H1 (cell line): ENCODE data around the gene HSPBP1. TPM values are rescaled to one million over a fixed set of nuclear protein-coding genes. Genes with fewer than 3 reads are reported as not detected.

ENCODE experiments used
- CTCF ChIA-PET: fragments of 300-600 bp; sonication (Branson Sonifier 250); formaldehyde crosslinking; loops from one replicate; lab custom pipeline; 2021; ENCODE audit not compliant: partially characterized antibody; lab: Charles Lee
- POLR2A ChIA-PET: fragments of 300-600 bp; sonication (Branson Sonifier 250); formaldehyde crosslinking; loops from one replicate; lab custom pipeline; 2021; ENCODE audit warnings: inconsistent platforms; ENCODE audit not compliant: partially characterized antibody; lab: Charles Lee
- DNase-seq, 2 experiments: peaks; one replicate each; pipeline versions ENCODE4 v3.0.0 to v3.0.0-alpha.2; 2010 to 2022; ENCODE audit warnings: low spot score in 2 of 2, low read depth in 1 of 2, mixed read lengths in 1 of 2
- FAIRE-seq: peaks from 2 replicates; lab custom pipeline; 2011; peaks lifted over from hg19 to GRCh38; lab: Jason Lieb, UNC
- H2AFZ ChIP-seq: 2 replicates; pipeline ENCODE4 v1.8.1; 2012; ENCODE audit warnings: low read length, inconsistent platforms
- H2AK5ac ChIP-seq: 2 replicates; pipeline ENCODE4 v1.6.1; 2013; ENCODE audit warnings: low read depth, low read length
- H2BK120ac ChIP-seq: replicated peaks from 2 replicates; pipeline ENCODE3; 2013; ENCODE audit warnings: low read depth, low read length, inconsistent platforms
- H2BK12ac ChIP-seq: 2 replicates; pipeline ENCODE4 v1.6.1; 2013; ENCODE audit warnings: low read depth, low read length
- H2BK15ac ChIP-seq: 2 replicates; pipeline ENCODE4 v1.6.1; 2013; ENCODE audit warnings: low read length
- H2BK20ac ChIP-seq: 2 replicates; pipeline ENCODE4 v1.6.1; 2013; ENCODE audit warnings: low read length
- H2BK5ac ChIP-seq: 2 replicates; pipeline ENCODE4 v1.6.1; 2013; ENCODE audit warnings: low read depth, low read length
- H3K14ac ChIP-seq: 2 replicates; pipeline ENCODE4 v1.6.1; 2013; ENCODE audit warnings: inconsistent platforms; ENCODE audit not compliant: insufficient read length
- H3K18ac ChIP-seq: 2 replicates; pipeline ENCODE4 v1.6.1; 2013; ENCODE audit warnings: low read length; ENCODE audit errors: extremely low read depth
- H3K23ac ChIP-seq: 2 replicates; pipeline ENCODE4 v1.6.1; 2013; ENCODE audit warnings: inconsistent platforms; ENCODE audit not compliant: insufficient read length
- H3K23me2 ChIP-seq: 2 replicates; pipeline ENCODE4 v1.6.1; 2013; ENCODE audit warnings: low read depth, low read length
- H3K27ac ChIP-seq: 2 replicates; pipeline ENCODE4 v1.6.1; 2011; ENCODE audit warnings: low read depth, low read length, inconsistent platforms
- H3K27me3 ChIP-seq, 4 experiments: replicated peaks in 1 of 4; 1 replicate in 1 of 4; 2 replicates in 3 of 4; pipeline versions ENCODE4 v1.6.1 to v1.8.1; 2011 to 2013; ENCODE audit warnings: low read length in 3 of 4, mild to moderate bottlenecking in 3 of 4, inconsistent platforms in 2 of 4, mixed read lengths in 2 of 4, moderate library complexity in 1 of 4; ENCODE audit not compliant: control insufficient read depth in 3 of 4, insufficient read depth in 3 of 4; ENCODE audit errors: extremely low read depth in 1 of 4
- H3K36me3 ChIP-seq, 4 experiments: 2 replicates each; pipeline versions ENCODE4 v1.6.1 to v1.8.1; 2011 to 2013; ENCODE audit warnings: mild to moderate bottlenecking in 4 of 4, low read length in 3 of 4, moderate library complexity in 2 of 4, control low read depth in 1 of 4, inconsistent platforms in 1 of 4; ENCODE audit not compliant: insufficient read depth in 4 of 4, control insufficient read depth in 2 of 4
- H3K4ac ChIP-seq: replicated peaks from 2 replicates; pipeline ENCODE3; 2013; ENCODE audit warnings: low read length, low read depth, mixed read lengths, inconsistent platforms; ENCODE audit not compliant: insufficient read length
- H3K4me1 ChIP-seq, 4 experiments: replicated peaks in 1 of 4; 1 replicate in 1 of 4; 2 replicates in 3 of 4; pipeline versions ENCODE4 v1.6.1 to v1.8.1; 2011 to 2013; ENCODE audit warnings: low read length in 3 of 4, inconsistent platforms in 2 of 4, mixed read lengths in 1 of 4; ENCODE audit not compliant: insufficient read depth in 4 of 4, control insufficient read depth in 3 of 4
- H3K4me2 ChIP-seq, 2 experiments: 2 replicates each; pipeline versions ENCODE4 v1.6.1 to v1.8.1; 2011 to 2013; ENCODE audit warnings: low read depth in 2 of 2, low read length in 2 of 2, control low read depth in 1 of 2, inconsistent platforms in 1 of 2, mild to moderate bottlenecking in 1 of 2; ENCODE audit not compliant: insufficient read depth in 1 of 2
- H3K4me3 ChIP-seq, 4 experiments: fragments of 200-600, 300-600 bp in 1 of 4; sonication (generic), shearing (Covaris generic), sonication (Bioruptor Twin) in 1 of 4; 2 replicates each; pipeline versions ENCODE4 v1.5.1 to v1.8.1; 2011 to 2016; ENCODE audit warnings: low read length in 4 of 4, low read depth in 3 of 4, control low read depth in 2 of 4, inconsistent platforms in 2 of 4, mild to moderate bottlenecking in 2 of 4, mixed read lengths in 1 of 4, moderate library complexity in 1 of 4; ENCODE audit not compliant: insufficient read depth in 2 of 4; ENCODE audit errors: extremely low read depth in 1 of 4
- H3K56ac ChIP-seq: replicated peaks from 2 replicates; pipeline ENCODE3; 2013; ENCODE audit warnings: low read depth, mild to moderate bottlenecking, mixed read lengths, low read length, inconsistent platforms; ENCODE audit not compliant: insufficient read length
- H3K79me1 ChIP-seq: 2 replicates; pipeline ENCODE4 v1.6.1; 2013; ENCODE audit warnings: low read depth, low read length, control low read depth
- H3K79me2 ChIP-seq, 2 experiments: 2 replicates each; pipeline versions ENCODE4 v1.6.1 to v1.8.1; 2012 to 2013; ENCODE audit warnings: low read length in 2 of 2, mild to moderate bottlenecking in 2 of 2, inconsistent platforms in 1 of 2; ENCODE audit not compliant: insufficient read depth in 2 of 2, control insufficient read depth in 1 of 2
- H3K9ac ChIP-seq, 4 experiments: replicated peaks in 1 of 4; 1 replicate in 1 of 4; 2 replicates in 3 of 4; pipeline versions ENCODE4 v1.6.1 to v1.8.1; 2011 to 2013; ENCODE audit warnings: low read depth in 3 of 4, low read length in 3 of 4, control low read depth in 2 of 4, mild to moderate bottlenecking in 2 of 4, moderate library complexity in 2 of 4, inconsistent platforms in 1 of 4; ENCODE audit errors: extremely low read depth in 1 of 4
- H3K9me3 ChIP-seq, 2 experiments: 2 replicates each; pipeline versions ENCODE4 v1.6.1 to v1.8.1; 2012 to 2013; ENCODE audit warnings: mild to moderate bottlenecking in 2 of 2, moderate library complexity in 2 of 2, control low read depth in 1 of 2, inconsistent platforms in 1 of 2, low read depth in 1 of 2, low read length in 1 of 2, mixed read lengths in 1 of 2; ENCODE audit not compliant: insufficient read depth in 2 of 2
- H4K20me1 ChIP-seq, 2 experiments: replicated peaks in 1 of 2; 2 replicates each; pipeline versions ENCODE3 to v1.8.1; 2011 to 2013; ENCODE audit warnings: inconsistent platforms in 2 of 2, low read length in 2 of 2, mild to moderate bottlenecking in 1 of 2; ENCODE audit not compliant: insufficient read depth in 2 of 2, control insufficient read depth in 1 of 2
- H4K5ac ChIP-seq: 2 replicates; pipeline ENCODE4 v1.6.1; 2013; ENCODE audit warnings: low read length, low read depth, mixed read lengths, inconsistent platforms; ENCODE audit not compliant: insufficient read length
- H4K8ac ChIP-seq: 2 replicates; pipeline ENCODE4 v1.8.0; 2013; ENCODE audit warnings: mild to moderate bottlenecking, moderate library complexity, low read length, inconsistent platforms; ENCODE audit not compliant: insufficient read depth; ENCODE audit errors: extremely low read depth
- H4K91ac ChIP-seq: replicated peaks from 2 replicates; pipeline ENCODE3; 2013; ENCODE audit warnings: low read length, mixed read lengths, inconsistent platforms; ENCODE audit not compliant: insufficient read length
- CBX8 ChIP-seq: fragments of 300-800, 300-1000 bp; sonication (generic); IDR thresholded peaks from 2 replicates; pipeline ENCODE4 v1.7.1; 2016; ENCODE audit warnings: low read depth, low read length, borderline replicate concordance
- CHD1 ChIP-seq: IDR thresholded peaks from 2 replicates; pipeline ENCODE4 v1.6.1; 2012; ENCODE audit warnings: low read depth, low read length, improper control_type of control experiment
- EZH2 ChIP-seq: fragments of 200-600 bp; sonication (generic); IDR thresholded peaks from 2 replicates; pipeline ENCODE4 v1.7.1; 2012; ENCODE audit warnings: low read depth, mild to moderate bottlenecking, moderate library complexity, low read length, inconsistent platforms; ENCODE audit not compliant: severe bottlenecking
- PHF8 ChIP-seq: fragments of 200-600 bp; sonication (generic); conservative IDR thresholded peaks from 2 replicates; pipeline ENCODE4 v1.7.1; 2012; ENCODE audit warnings: low read depth, mild to moderate bottlenecking, inconsistent platforms, low read length, moderate library complexity
- SIRT6 ChIP-seq: IDR thresholded peaks from one replicate; pipeline ENCODE4 v1.7.1; 2012; ENCODE audit warnings: low read length, inconsistent platforms
- SP4 ChIP-seq: IDR thresholded peaks from 2 replicates; pipeline ENCODE4 v1.6.1; 2012; ENCODE audit warnings: low read length, inconsistent platforms
- ZNF274 ChIP-seq: IDR thresholded peaks from 2 replicates; pipeline ENCODE4 v1.7.0; 2012; ENCODE audit warnings: low read length, borderline replicate concordance; ENCODE audit errors: extremely low read depth
- WGBS, 2 experiments: shearing (Covaris generic) in 1 of 2; methylation state at CpG; one replicate each; pipeline versions ENCODE4 v1.1.6 to v1.1.7; 2013 to 2015; ENCODE audit warnings: low lambda C conversion rate in 2 of 2, mixed read lengths in 2 of 2, inconsistent platforms in 1 of 2, low coverage in 1 of 2, missing lambda C conversion rate in 1 of 2; ENCODE audit not compliant: insufficient replicate concordance in 2 of 2, insufficient coverage in 1 of 2, insufficient read length in 1 of 2; ENCODE audit errors: extremely low coverage in 1 of 2, missing lambda C conversion rate in 1 of 2; 5-methylcytosine and 5-hydroxymethylcytosine counted together
- polyA plus RNA-seq, 7 experiments: library from polyadenylated mRNA; depleted of rRNA in 3 of 7; stranded (reverse) in 5 of 7; unstranded in 2 of 7; fragments of >200 nt in 5 of 7; fragments of 200-250 nt in 2 of 7; gene quantifications; 1 replicate in 5 of 7; 2 replicates in 1 of 7; 4 replicates in 1 of 7; pipeline versions ENCODE4 v1.2.1 to v1.2.3, GENCODE V29; 2011 to 2013; ENCODE audit warnings: missing spikeins in 2 of 7, mixed read lengths in 2 of 7
- total RNA-seq: library from RNA; stranded (reverse); fragmentation: NEBNext Ultra II Directional; extraction: Animal tissue kit (Norgen Biotek cat#: 25700); gene quantifications from 2 replicates; pipeline ENCODE4 v1.2.1, GENCODE V29; 2021
- TF ChIP-seq, protein P1 (sequence below): IDR thresholded peaks from 2 replicates; pipeline ENCODE4 v1.6.1; 2012; ENCODE audit warnings: inconsistent platforms
- TF ChIP-seq, protein P2 (sequence below): IDR thresholded peaks from 2 replicates; pipeline ENCODE4 v1.6.1; 2011; ENCODE audit warnings: low read length, improper control_type of control experiment
- TF ChIP-seq, protein P3 (sequence below), 3 experiments: IDR thresholded peaks; 1 replicate in 2 of 3; 2 replicates in 1 of 3; pipeline versions ENCODE4 v1.5.1 to v1.6.1; 2011; ENCODE audit warnings: low read length in 3 of 3, mild to moderate bottlenecking in 3 of 3, inconsistent platforms in 2 of 3, low read depth in 1 of 3, moderate library complexity in 1 of 3; ENCODE audit not compliant: insufficient read depth in 1 of 3; ENCODE audit errors: control extremely low read depth in 1 of 3

HSPBP1 gene
- total and polyA plus RNA-seq, 2 of the 8 experiments (the other 6 are each of a cell fraction or from before 2014, with no cell fraction given): 63.4 to 100 TPM

DNA sequence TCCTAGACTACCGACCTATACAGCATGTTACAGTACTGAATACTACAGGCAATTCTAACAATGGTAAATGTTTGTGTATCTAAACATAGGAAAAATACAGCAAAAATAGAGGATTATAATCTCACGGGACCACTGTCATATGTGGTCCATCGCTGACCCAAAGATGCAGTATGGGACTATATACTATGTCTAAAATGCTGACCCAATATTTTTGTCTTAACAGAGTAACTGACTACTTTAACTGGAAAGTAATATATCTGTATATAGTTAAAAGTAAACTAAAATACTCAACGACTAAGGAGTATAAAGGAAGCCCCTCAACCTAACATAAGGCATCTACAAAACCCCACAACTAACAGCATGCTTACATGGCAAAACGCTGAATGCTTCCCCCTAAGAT lies 46.9 kb downstream of the HSPBP1 start:
- Histone ChIP-seq H2BK15ac (no peak overlapping the region), H3K4me1 (no peaks in the 10 kb centered on the region), H3K79me1 (no peaks in the 10 kb centered on the region; the same call in 1 of the 2 replicates), H3K79me2 (no peaks in the 10 kb centered on the region), H3K23ac (no peak overlapping the region), H3K4ac (no peak overlapping the region), H2BK5ac (no peak overlapping the region), H4K8ac (no peak overlapping the region), H4K5ac (no peak overlapping the region), H3K23me2 (no peaks in the 10 kb centered on the region), H2AFZ (no peak overlapping the region), H3K14ac (no peak overlapping the region), H4K20me1 (peaks cover 0 to 16% of the 10 kb centered on the region in 2 experiments), H3K9me3 (no peaks in the 10 kb centered on the region), H3K27me3 (no peaks in the 10 kb centered on the region), H3K56ac (no peak overlapping the region), H2BK120ac (no peak overlapping the region), H2AK5ac (no peak overlapping the region), H3K27ac (no peak overlapping the region), H3K4me3 (no peak overlapping the region), H4K91ac (no peak overlapping the region), H3K4me2 (no peak overlapping the region), H2BK20ac (no peak overlapping the region), H3K36me3 (peaks cover 7 to 45% (median 29%) of the 10 kb centered on the region in 4 experiments; a peak in 7 of 8 replicates), H2BK12ac (no peak overlapping the region), H3K18ac (no peak overlapping the region), H3K9ac (no peak overlapping the region)
- DNase-seq (no peak), FAIRE-seq (no peak)
- CTCF ChIA-PET: no interaction called here
- 93% methylated on average over 5 of the region's 5 CpGs; no CpG with 5 or more reads in 1 of the 2 experiments for WGBS, 2 experiments
- POLR2A ChIA-PET: interaction anchor here (1.0 to 1.3 kb wide), 2 partner anchors 13 to 170 kb away, joined by 3 read pairs; no protein-coding TSS in a partner anchor
- no peak for TF ChIP-seq SP4
- TF ChIP-seq EZH2: no peak
- TF ChIP-seq, protein P1, sequence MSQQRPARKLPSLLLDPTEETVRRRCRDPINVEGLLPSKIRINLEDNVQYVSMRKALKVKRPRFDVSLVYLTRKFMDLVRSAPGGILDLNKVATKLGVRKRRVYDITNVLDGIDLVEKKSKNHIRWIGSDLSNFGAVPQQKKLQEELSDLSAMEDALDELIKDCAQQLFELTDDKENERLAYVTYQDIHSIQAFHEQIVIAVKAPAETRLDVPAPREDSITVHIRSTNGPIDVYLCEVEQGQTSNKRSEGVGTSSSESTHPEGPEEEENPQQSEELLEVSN: no peak
- no peak for TF ChIP-seq SIRT6
- TF ChIP-seq, protein P2, sequence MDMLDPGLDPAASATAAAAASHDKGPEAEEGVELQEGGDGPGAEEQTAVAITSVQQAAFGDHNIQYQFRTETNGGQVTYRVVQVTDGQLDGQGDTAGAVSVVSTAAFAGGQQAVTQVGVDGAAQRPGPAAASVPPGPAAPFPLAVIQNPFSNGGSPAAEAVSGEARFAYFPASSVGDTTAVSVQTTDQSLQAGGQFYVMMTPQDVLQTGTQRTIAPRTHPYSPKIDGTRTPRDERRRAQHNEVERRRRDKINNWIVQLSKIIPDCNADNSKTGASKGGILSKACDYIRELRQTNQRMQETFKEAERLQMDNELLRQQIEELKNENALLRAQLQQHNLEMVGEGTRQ: no peak
- TF ChIP-seq, protein P3, sequence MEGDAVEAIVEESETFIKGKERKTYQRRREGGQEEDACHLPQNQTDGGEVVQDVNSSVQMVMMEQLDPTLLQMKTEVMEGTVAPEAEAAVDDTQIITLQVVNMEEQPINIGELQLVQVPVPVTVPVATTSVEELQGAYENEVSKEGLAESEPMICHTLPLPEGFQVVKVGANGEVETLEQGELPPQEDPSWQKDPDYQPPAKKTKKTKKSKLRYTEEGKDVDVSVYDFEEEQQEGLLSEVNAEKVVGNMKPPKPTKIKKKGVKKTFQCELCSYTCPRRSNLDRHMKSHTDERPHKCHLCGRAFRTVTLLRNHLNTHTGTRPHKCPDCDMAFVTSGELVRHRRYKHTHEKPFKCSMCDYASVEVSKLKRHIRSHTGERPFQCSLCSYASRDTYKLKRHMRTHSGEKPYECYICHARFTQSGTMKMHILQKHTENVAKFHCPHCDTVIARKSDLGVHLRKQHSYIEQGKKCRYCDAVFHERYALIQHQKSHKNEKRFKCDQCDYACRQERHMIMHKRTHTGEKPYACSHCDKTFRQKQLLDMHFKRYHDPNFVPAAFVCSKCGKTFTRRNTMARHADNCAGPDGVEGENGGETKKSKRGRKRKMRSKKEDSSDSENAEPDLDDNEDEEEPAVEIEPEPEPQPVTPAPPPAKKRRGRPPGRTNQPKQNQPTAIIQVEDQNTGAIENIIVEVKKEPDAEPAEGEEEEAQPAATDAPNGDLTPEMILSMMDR (IDR thresholded peaks at IDR 0.05; ENCODE audit: control extremely low read depth in 1 of 3, insufficient read depth in 1 of 3, low read depth in 1 of 3, low read length in 3 of 3): no peak
- no peak for TF ChIP-seq PHF8
- TF ChIP-seq CBX8: no peak
- TF ChIP-seq ZNF274: no peak
- TF ChIP-seq CHD1: no peak
